H1 (cell line): ENCODE data around the gene CELF4. TPM values are rescaled to one million over a fixed set of nuclear protein-coding genes. Genes with fewer than 3 reads are reported as not detected.

Source experiments
- BACH1 ChIP-seq: IDR thresholded peaks from 2 replicates; pipeline ENCODE4 v1.6.1; 2012; ENCODE audit warnings: low read length, improper control_type of control experiment
- CHD2 ChIP-seq: IDR thresholded peaks from 2 replicates; pipeline ENCODE4 v1.6.1; 2012; ENCODE audit warnings: low read length, improper control_type of control experiment
- CTBP2 ChIP-seq: IDR thresholded peaks from 2 replicates; pipeline ENCODE4 v1.7.0; 2011; ENCODE audit warnings: borderline replicate concordance, mild to moderate bottlenecking, moderate library complexity, mixed read lengths, low read length; ENCODE audit not compliant: insufficient read depth, insufficient read length
- EGR1 ChIP-seq: IDR thresholded peaks from 2 replicates; pipeline ENCODE4 v1.6.1; 2011; ENCODE audit warnings: low read depth, low read length, borderline replicate concordance
- EP300 ChIP-seq, 2 experiments: IDR thresholded peaks; 1 replicate in 1 of 2; 2 replicates in 1 of 2; pipeline ENCODE4 v1.6.1; 2011 to 2012; ENCODE audit warnings: low read depth in 2 of 2, low read length in 2 of 2, mild to moderate bottlenecking in 2 of 2, borderline replicate concordance in 1 of 2, inconsistent platforms in 1 of 2, moderate library complexity in 1 of 2
- EZH2 ChIP-seq: fragments of 200-600 bp; sonication (generic); IDR thresholded peaks from 2 replicates; pipeline ENCODE4 v1.7.1; 2012; ENCODE audit warnings: low read depth, mild to moderate bottlenecking, moderate library complexity, low read length, inconsistent platforms; ENCODE audit not compliant: severe bottlenecking
- FOSL1 ChIP-seq: IDR thresholded peaks from 2 replicates; pipeline ENCODE4 v1.6.1; 2011; ENCODE audit warnings: mild to moderate bottlenecking, low read depth, low read length, moderate library complexity; ENCODE audit not compliant: insufficient read depth
- JUND ChIP-seq: IDR thresholded peaks from 2 replicates; pipeline ENCODE4 v1.6.1; 2011; ENCODE audit warnings: mild to moderate bottlenecking, improper control_type of control experiment, low read length
- RBBP5 ChIP-seq: IDR thresholded peaks from 2 replicates; pipeline ENCODE4 v1.7.1; 2012; ENCODE audit warnings: low read depth, mild to moderate bottlenecking, inconsistent platforms, low read length, moderate library complexity, borderline replicate concordance
- RNF2 ChIP-seq: fragments of 200-900, 300-1000 bp; sonication (generic); IDR thresholded peaks from 2 replicates; pipeline ENCODE4 v1.7.1; 2016; ENCODE audit warnings: borderline replicate concordance, low read depth, mild to moderate bottlenecking, antibody characterized with exemption, low read length; ENCODE audit not compliant: poor library complexity, severe bottlenecking; ENCODE audit errors: missing control alignments
- RXRA ChIP-seq: IDR thresholded peaks from 2 replicates; pipeline ENCODE4 v1.6.1; 2011; ENCODE audit warnings: low read depth, mild to moderate bottlenecking, low read length, moderate library complexity; ENCODE audit not compliant: insufficient read depth
- SP2 ChIP-seq: IDR thresholded peaks from 2 replicates; pipeline ENCODE4 v1.6.1; 2012; ENCODE audit warnings: mild to moderate bottlenecking, low read length, inconsistent platforms
- SUZ12 ChIP-seq: fragments of 200-600 bp; sonication (generic); IDR thresholded peaks from 2 replicates; pipeline ENCODE4 v1.6.1; 2012; ENCODE audit warnings: mild to moderate bottlenecking, inconsistent platforms, low read length, moderate library complexity, mixed read lengths
- TBP ChIP-seq: IDR thresholded peaks from 2 replicates; pipeline ENCODE4 v1.6.1; 2011; ENCODE audit warnings: low read depth, low read length, improper control_type of control experiment
- TEAD4 ChIP-seq: IDR thresholded peaks from 2 replicates; pipeline ENCODE4 v1.6.1; 2012; ENCODE audit warnings: low read depth, low read length, inconsistent platforms, mixed read lengths
- USF2 ChIP-seq: IDR thresholded peaks from 2 replicates; pipeline ENCODE4 v1.6.1; 2011; ENCODE audit warnings: low read length, improper control_type of control experiment
- polyA plus RNA-seq, 7 experiments: library from polyadenylated mRNA; depleted of rRNA in 3 of 7; stranded (reverse) in 5 of 7; unstranded in 2 of 7; fragments of >200 nt in 5 of 7; fragments of 200-250 nt in 2 of 7; gene quantifications; 1 replicate in 5 of 7; 2 replicates in 1 of 7; 4 replicates in 1 of 7; pipeline versions ENCODE4 v1.2.1 to v1.2.3, GENCODE V29; 2011 to 2013; ENCODE audit warnings: missing spikeins in 2 of 7, mixed read lengths in 2 of 7
- total RNA-seq: library from RNA; stranded (reverse); fragmentation: NEBNext Ultra II Directional; extraction: Animal tissue kit (Norgen Biotek cat#: 25700); gene quantifications from 2 replicates; pipeline ENCODE4 v1.2.1, GENCODE V29; 2021
- TF ChIP-seq, protein P1 (sequence below): IDR thresholded peaks from 2 replicates; pipeline ENCODE4 v1.6.1; 2012; ENCODE audit warnings: inconsistent platforms
- TF ChIP-seq, protein P2 (sequence below): IDR thresholded peaks from 2 replicates; pipeline ENCODE4 v1.6.1; 2012; ENCODE audit warnings: low read length, inconsistent platforms
- TF ChIP-seq, protein P3 (sequence below): IDR thresholded peaks from 2 replicates; pipeline ENCODE4 v1.6.1; 2011; ENCODE audit warnings: low read depth, mild to moderate bottlenecking, low read length; ENCODE audit not compliant: insufficient read depth

The CELF4 gene
- total and polyA plus RNA-seq, 2 of the 8 experiments (the other 6 are each of a cell fraction or from before 2014, with no cell fraction given): 1.6 to 3.4 TPM

DNA sequence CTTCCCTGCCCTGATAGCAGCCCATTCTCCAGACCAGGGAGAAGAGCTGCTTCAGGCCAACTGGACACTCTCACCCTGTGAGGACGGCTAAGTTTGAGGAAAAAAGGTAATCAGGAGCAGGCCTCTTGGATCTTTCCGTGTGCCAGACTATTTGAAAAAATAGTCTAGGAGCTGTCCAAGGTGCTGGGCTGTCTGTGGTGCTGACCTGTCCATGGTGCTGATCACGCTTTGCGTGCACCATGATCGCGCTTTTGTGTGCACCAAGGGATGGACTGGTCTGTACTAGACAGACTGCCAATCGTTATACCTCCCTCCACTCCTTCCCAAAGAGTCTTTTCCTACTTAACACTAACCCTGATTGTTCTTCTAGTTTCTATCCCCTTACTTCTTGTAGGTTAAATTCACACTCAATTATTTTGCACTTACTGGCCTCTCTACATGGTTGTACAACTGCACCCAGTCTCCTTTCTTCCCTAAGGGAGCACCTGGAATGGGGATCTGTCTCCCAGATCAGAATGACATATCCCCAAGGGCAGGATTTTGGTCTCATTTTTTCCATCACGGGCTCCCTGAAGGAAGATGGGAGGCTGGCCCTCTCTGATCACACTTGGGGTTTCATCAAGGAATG lies 295.4 kb downstream of the CELF4 start (continued):
- TF ChIP-seq, protein P1, sequence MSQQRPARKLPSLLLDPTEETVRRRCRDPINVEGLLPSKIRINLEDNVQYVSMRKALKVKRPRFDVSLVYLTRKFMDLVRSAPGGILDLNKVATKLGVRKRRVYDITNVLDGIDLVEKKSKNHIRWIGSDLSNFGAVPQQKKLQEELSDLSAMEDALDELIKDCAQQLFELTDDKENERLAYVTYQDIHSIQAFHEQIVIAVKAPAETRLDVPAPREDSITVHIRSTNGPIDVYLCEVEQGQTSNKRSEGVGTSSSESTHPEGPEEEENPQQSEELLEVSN: no peak
- TF ChIP-seq CHD2: no peak
- TF ChIP-seq, protein P2, sequence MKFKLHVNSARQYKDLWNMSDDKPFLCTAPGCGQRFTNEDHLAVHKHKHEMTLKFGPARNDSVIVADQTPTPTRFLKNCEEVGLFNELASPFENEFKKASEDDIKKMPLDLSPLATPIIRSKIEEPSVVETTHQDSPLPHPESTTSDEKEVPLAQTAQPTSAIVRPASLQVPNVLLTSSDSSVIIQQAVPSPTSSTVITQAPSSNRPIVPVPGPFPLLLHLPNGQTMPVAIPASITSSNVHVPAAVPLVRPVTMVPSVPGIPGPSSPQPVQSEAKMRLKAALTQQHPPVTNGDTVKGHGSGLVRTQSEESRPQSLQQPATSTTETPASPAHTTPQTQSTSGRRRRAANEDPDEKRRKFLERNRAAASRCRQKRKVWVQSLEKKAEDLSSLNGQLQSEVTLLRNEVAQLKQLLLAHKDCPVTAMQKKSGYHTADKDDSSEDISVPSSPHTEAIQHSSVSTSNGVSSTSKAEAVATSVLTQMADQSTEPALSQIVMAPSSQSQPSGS: no peak
- no peak for TF ChIP-seq JUND
- TF ChIP-seq BACH1: no peak
- TF ChIP-seq FOSL1: no peak
- TF ChIP-seq EGR1: no peak
- no peak for TF ChIP-seq SUZ12
- no peak for TF ChIP-seq RBBP5
- no peak for TF ChIP-seq RXRA
- no peak for TF ChIP-seq RNF2
- peak; percentile 77 for TF ChIP-seq TEAD4
- TF ChIP-seq TBP: no peak
- TF ChIP-seq SP2: no peak
- TF ChIP-seq USF2: no peak
- TF ChIP-seq, protein P3, sequence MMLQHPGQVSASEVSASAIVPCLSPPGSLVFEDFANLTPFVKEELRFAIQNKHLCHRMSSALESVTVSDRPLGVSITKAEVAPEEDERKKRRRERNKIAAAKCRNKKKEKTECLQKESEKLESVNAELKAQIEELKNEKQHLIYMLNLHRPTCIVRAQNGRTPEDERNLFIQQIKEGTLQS: no peak
- TF ChIP-seq EP300 (IDR thresholded peaks at IDR 0.05; ENCODE audit: borderline replicate concordance in 1 of 2, low read depth in 2 of 2, low read length in 2 of 2): no peak
- no peak for TF ChIP-seq CTBP2
- no peak for TF ChIP-seq EZH2
